ENCODE data around the gene OSBPL2.

DNA sequence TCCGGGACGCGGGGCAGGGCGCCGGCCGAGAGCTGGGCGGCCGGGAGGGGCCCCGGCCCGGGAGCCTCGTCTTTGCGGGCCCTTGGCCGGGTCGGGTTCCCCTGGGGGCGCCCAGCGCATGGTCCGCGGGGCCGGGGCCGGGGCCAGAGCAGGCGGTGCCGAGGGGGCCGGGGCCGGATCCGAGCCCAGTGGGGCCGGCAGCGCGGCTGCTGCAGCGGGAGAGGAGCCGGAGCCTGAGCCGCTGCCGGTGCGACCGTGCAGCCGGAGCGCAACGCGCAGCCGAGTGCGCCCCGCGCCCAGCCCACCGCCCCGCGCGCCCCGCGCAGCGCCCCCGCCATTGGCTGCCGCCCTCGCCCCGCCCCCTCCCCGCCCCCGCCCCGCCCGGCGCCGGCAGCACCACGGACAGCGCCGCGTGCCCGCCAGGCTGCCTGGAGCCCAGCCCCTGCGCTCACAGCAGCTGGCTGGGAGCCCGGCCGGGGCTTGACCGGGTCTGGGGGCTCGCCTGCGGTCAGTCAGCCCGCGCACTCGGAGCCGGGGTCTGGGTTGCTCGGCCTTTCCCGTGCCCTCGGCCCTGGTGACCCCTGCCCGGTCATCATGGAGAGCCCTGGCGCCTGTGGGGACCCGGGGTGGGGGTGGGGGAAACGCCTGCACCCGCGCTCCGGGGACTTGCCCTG lies 18.2 kb upstream of the OSBPL2 start, which contains the start of gene HRH3:
- no peak for TF ChIP-seq EZH2 (IDR thresholded peaks at IDR 0.05; ENCODE audit: borderline replicate concordance, low read depth, low read length, severe bottlenecking)
- TF ChIP-seq, protein P1, sequence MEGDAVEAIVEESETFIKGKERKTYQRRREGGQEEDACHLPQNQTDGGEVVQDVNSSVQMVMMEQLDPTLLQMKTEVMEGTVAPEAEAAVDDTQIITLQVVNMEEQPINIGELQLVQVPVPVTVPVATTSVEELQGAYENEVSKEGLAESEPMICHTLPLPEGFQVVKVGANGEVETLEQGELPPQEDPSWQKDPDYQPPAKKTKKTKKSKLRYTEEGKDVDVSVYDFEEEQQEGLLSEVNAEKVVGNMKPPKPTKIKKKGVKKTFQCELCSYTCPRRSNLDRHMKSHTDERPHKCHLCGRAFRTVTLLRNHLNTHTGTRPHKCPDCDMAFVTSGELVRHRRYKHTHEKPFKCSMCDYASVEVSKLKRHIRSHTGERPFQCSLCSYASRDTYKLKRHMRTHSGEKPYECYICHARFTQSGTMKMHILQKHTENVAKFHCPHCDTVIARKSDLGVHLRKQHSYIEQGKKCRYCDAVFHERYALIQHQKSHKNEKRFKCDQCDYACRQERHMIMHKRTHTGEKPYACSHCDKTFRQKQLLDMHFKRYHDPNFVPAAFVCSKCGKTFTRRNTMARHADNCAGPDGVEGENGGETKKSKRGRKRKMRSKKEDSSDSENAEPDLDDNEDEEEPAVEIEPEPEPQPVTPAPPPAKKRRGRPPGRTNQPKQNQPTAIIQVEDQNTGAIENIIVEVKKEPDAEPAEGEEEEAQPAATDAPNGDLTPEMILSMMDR (IDR thresholded peaks at IDR 0.05; ENCODE audit: borderline replicate concordance, extremely low read depth, low read length, poor library complexity, severe bottlenecking): no peak

Data from DND-41 (cell line).